Small intestine (tissue), 7 donors: Measurements from ENCODE around the gene OR10J1. TPM values are rescaled to one million over a fixed set of nuclear protein-coding genes. Genes with fewer than 3 reads are reported as not detected.

Source experiments
- DNase-seq, 2 donors: peaks; one replicate each; pipeline versions ENCODE4 v3.0.0 to v3.0.0-alpha.2; 2013
- FAIRE-seq: peaks from 2 replicates; lab custom pipeline; 2012; peaks lifted over from hg19 to GRCh38; lab: Jason Lieb, UNC
- H3K27ac ChIP-seq, 3 donors: one replicate each; pipeline ENCODE4 v1.5.1; 2013; ENCODE audit warnings: low read length in 2 of 3, mild to moderate bottlenecking in 2 of 3, control low read depth in 1 of 3, inconsistent platforms in 1 of 3, low read depth in 1 of 3, moderate library complexity in 1 of 3
- H3K27me3 ChIP-seq, 3 donors: one replicate each; pipeline ENCODE4 v1.6.1; 2013; ENCODE audit warnings: low read length in 3 of 3, inconsistent platforms in 1 of 3; ENCODE audit not compliant: control insufficient read depth in 3 of 3, insufficient read depth in 3 of 3
- H3K36me3 ChIP-seq, 3 donors: one replicate each; pipeline ENCODE4 v1.6.1; 2013; ENCODE audit warnings: low read length in 3 of 3, inconsistent platforms in 1 of 3, low read depth in 1 of 3, mild to moderate bottlenecking in 1 of 3, moderate library complexity in 1 of 3; ENCODE audit not compliant: control insufficient read depth in 3 of 3, insufficient read depth in 2 of 3
- H3K4me1 ChIP-seq, 3 donors: one replicate each; pipeline ENCODE4 v1.6.1; 2013; ENCODE audit warnings: low read length in 2 of 3, inconsistent platforms in 1 of 3, low read depth in 1 of 3, mild to moderate bottlenecking in 1 of 3, moderate library complexity in 1 of 3; ENCODE audit not compliant: control insufficient read depth in 3 of 3, insufficient read depth in 2 of 3
- H3K4me3 ChIP-seq, 3 donors: one replicate each; pipeline ENCODE4 v1.5.1; 2013; ENCODE audit warnings: low read length in 3 of 3, control low read depth in 1 of 3, inconsistent platforms in 1 of 3, low read depth in 1 of 3, mild to moderate bottlenecking in 1 of 3, moderate library complexity in 1 of 3
- H3K9me3 ChIP-seq, 2 donors: one replicate each; pipeline ENCODE4 v1.6.1; 2013; ENCODE audit warnings: low read depth in 1 of 2, low read length in 1 of 2; ENCODE audit not compliant: control insufficient read depth in 2 of 2, insufficient read depth in 1 of 2
- WGBS, 3 donors: extraction: QIAGEN DNeasy Blood & Tissue Kit; methylation state at CpG; one replicate each; pipeline ENCODE4 v1.1.7; 2013; 5-methylcytosine and 5-hydroxymethylcytosine counted together
- polyA plus RNA-seq, 4 donors: library from polyadenylated mRNA; stranded (reverse) in 3 of 4; unstranded in 1 of 4; fragments of 200-250 nt in 3 of 4; fragments of 120-200 nt in 1 of 4; gene quantifications; one replicate each; pipeline versions ENCODE4 v1.2.1 to v1.2.3, GENCODE V29; 2013
- donor health status: healthy with polysubstance abuse.
- donor health status: control.
- donor health status: control.
- donor health status: Bipolar disorder and iron deficiency.
- donor health status: healthy.

The OR10J1 gene
- polyA plus RNA-seq, 4 donors: not detected

- Histone ChIP-seq H3K36me3 (no peaks in the 10 kb centered on the region), H3K9me3 (peaks cover 0 to 8% of the 10 kb centered on the region in 2 donors), H3K27me3 (no peaks in the 10 kb centered on the region), H3K4me1 (no peaks in the 10 kb centered on the region), H3K4me3 (no peak overlapping the region), H3K27ac (no peak overlapping the region)
- FAIRE-seq (no peak), DNase-seq (no peak)
- WGBS, 3 donors: 72 to 82% (median 75%) methylated on average over 3 of the region's 3 CpGs
These were observed 25.7 kb downstream of the OR10J1 start for GRCh38 chr1:159465191-159465603.

GRCh38 chr1:159468321-159468720, 28.8 kb downstream of the OR10J1 start:
- no peaks in the 10 kb centered on the region for H3K9me3 ChIP-seq
- WGBS, 3 donors: 87 to 97% (median 87%) methylated on average over 2 of the region's 2 CpGs
- no peaks in the 10 kb centered on the region for H3K27me3 ChIP-seq
- H3K36me3 ChIP-seq: no peaks in the 10 kb centered on the region
- no peak overlapping the region for H3K4me3 ChIP-seq
- DNase-seq (no peak), FAIRE-seq (no peak)
- H3K4me1 ChIP-seq: no peaks in the 10 kb centered on the region
- no peak overlapping the region for H3K27ac ChIP-seq

- Histone ChIP-seq H3K27me3 (no peaks in the 10 kb centered on the region), H3K27ac (peak overlapping the region in 1 of 3 donors; percentile 4), H3K4me3 (no peak overlapping the region), H3K36me3 (no peaks in the 10 kb centered on the region), H3K9me3 (no peaks in the 10 kb centered on the region), H3K4me1 (no peaks in the 10 kb centered on the region)
- DNase-seq: peak; percentile 17 to 34
- 46 to 71% (median 58%) methylated on average over 4 of the region's 4 CpGs for WGBS, 3 donors
- FAIRE-seq: no peak
These were observed 30.5 kb downstream of the OR10J1 start for GRCh38 chr1:159469921-159470533.

GRCh38 chr1:159473335-159473734, 33.8 kb downstream of the OR10J1 start:
- FAIRE-seq: no peak
- Histone ChIP-seq H3K9me3 (no peaks in the 10 kb centered on the region), H3K4me3 (no peak overlapping the region), H3K27me3 (no peaks in the 10 kb centered on the region), H3K4me1 (no peaks in the 10 kb centered on the region), H3K36me3 (no peaks in the 10 kb centered on the region), H3K27ac (no peak overlapping the region)
- 85 to 87% (median 86%) methylated on average over 1 of the region's 1 CpG for WGBS, 3 donors
- no peak for DNase-seq

- DNase-seq (no peak), FAIRE-seq (no peak)
- WGBS, 3 donors: 70 to 91% (median 76%) methylated on average over 1 of the region's 1 CpG
- no peaks in the 10 kb centered on the region for H3K27me3 ChIP-seq
- no peaks in the 10 kb centered on the region for H3K36me3 ChIP-seq
- H3K27ac ChIP-seq: no peak overlapping the region
- no peaks in the 10 kb centered on the region for H3K9me3 ChIP-seq
- H3K4me3 ChIP-seq: no peak overlapping the region
- H3K4me1 ChIP-seq: no peaks in the 10 kb centered on the region
These were observed 35.4 kb downstream of the OR10J1 start for GRCh38 chr1:159474926-159475325.

GRCh38 chr1:159483501-159483900, 44.0 kb downstream of the OR10J1 start:
- no peak overlapping the region for H3K27ac ChIP-seq

More at GRCh38 chr1:159483501-159483900, 44.0 kb downstream of the OR10J1 start:
- no peak overlapping the region for H3K4me3 ChIP-seq
- FAIRE-seq (no peak), DNase-seq (no peak)
- 88 to 94% (median 91%) methylated on average over 4 of the region's 4 CpGs for WGBS, 3 donors
- no peaks in the 10 kb centered on the region for H3K36me3 ChIP-seq
- no peaks in the 10 kb centered on the region for H3K27me3 ChIP-seq
- H3K9me3 ChIP-seq: peaks cover 0 to 4% of the 10 kb centered on the region in 2 donors
- H3K4me1 ChIP-seq: no peaks in the 10 kb centered on the region

Other genes with a start within 250 kb of the OR10J1 start
- gene ACKR1, start 234.8 kb upstream of the OR10J1 start, polyA plus RNA-seq: 10 to 100 TPM in 1 of 4 donors, 1 to 10 TPM in 3; 1.3 to 96.8 (median 2.7) TPM
- gene FCER1A, start 137.4 kb upstream of the OR10J1 start, polyA plus RNA-seq: 1 to 10 TPM in 1 of 4 donors, under 1 TPM in 2, not detected in 1; 0.12 to 2.2 (median 0.75) TPM
- gene OR10J4, start 7.5 kb upstream of the OR10J1 start, polyA plus RNA-seq: not detected
- gene OR10J5, start 96.3 kb downstream of the OR10J1 start, polyA plus RNA-seq: not detected
- gene APCS, start 148.1 kb downstream of the OR10J1 start, polyA plus RNA-seq: under 1 TPM in 1 of 4 donors, not detected in 3; 0.07 TPM